ENCODE results near the gene MVD. TPM values are rescaled to one million over a fixed set of nuclear protein-coding genes. Genes with fewer than 3 reads are reported as not detected.

MVD gene
- total RNA-seq, 3 donors from 2014 or later: 17.4 to 21.3 (median 19.0) TPM

DNA sequence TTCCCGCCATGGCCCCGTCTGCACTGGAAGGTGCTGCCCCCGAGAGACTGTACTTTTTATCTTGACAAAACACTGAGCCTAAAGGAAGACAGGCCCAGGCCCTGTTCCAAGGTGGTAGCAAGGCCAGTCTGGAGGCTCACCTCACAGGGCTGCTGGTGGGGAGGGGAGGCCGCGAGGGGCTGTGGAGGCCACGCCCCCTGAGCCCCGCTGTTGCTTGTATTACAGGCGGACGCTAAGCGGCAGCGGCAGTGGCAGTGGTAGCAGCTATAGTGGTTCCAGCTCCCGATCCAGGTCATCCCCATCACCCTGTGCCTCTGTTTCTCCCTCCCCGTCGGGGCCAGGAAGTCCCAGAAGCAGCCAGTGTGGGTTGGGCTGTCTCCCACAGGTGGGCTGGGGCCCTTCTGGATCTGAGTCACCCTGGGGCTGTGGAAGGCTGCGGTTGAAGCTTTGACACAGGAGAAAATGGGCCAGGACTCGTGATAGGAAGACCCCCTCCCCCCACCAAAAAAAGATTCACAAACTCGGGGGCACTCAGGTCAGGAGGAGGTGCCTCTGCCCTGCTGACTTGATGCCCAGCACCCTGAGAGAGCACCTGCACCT is 37.8 kb downstream of the MVD start:
- Histone ChIP-seq H3K27ac (no peak overlapping the region), H3K4me3 (no peak overlapping the region), H3K36me3 (no peaks in the 10 kb centered on the region), H3K27me3 (no peaks in the 10 kb centered on the region), H3K9me3 (no peaks in the 10 kb centered on the region), H3K4me1 (no peaks in the 10 kb centered on the region)
- intact Hi-C loops (cut with DNase I; ENCODE audit: low total_unique reads): no loop called here
- DNase-seq (ENCODE audit: low spot score in 2 of 2): no peak
- TF ChIP-seq POLR2A (IDR thresholded peaks at IDR 0.05) (no peak), POLR2AphosphoS5 (IDR thresholded peaks at IDR 0.05) (no peak)
- TF ChIP-seq, protein P1, sequence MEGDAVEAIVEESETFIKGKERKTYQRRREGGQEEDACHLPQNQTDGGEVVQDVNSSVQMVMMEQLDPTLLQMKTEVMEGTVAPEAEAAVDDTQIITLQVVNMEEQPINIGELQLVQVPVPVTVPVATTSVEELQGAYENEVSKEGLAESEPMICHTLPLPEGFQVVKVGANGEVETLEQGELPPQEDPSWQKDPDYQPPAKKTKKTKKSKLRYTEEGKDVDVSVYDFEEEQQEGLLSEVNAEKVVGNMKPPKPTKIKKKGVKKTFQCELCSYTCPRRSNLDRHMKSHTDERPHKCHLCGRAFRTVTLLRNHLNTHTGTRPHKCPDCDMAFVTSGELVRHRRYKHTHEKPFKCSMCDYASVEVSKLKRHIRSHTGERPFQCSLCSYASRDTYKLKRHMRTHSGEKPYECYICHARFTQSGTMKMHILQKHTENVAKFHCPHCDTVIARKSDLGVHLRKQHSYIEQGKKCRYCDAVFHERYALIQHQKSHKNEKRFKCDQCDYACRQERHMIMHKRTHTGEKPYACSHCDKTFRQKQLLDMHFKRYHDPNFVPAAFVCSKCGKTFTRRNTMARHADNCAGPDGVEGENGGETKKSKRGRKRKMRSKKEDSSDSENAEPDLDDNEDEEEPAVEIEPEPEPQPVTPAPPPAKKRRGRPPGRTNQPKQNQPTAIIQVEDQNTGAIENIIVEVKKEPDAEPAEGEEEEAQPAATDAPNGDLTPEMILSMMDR (IDR thresholded peaks at IDR 0.05): no peak

DNA sequence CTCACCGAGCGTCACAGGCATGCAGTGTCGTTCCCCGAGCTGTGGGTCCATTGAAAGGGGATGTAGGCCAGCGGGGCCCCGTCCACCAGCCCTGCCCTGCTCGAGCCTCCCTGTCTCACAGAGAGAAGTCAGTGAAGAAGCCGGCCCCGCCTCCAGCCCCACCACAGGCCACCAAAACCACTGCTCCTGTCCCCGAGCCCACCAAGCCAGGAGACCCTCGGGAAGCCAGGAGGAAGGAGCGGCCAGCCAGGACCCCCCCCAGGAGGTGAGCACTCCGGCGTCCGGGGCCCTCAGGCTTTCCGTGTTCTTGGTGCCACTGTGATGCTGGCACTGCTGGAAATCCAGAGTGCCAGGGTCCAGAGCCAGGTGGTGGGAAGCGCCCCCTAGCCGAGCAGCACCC is 38.4 kb downstream of the MVD start:
- TF ChIP-seq POLR2A (IDR thresholded peaks at IDR 0.05): no peak
- TF ChIP-seq, protein P1 (IDR thresholded peaks at IDR 0.05): no peak
- TF ChIP-seq POLR2AphosphoS5 (IDR thresholded peaks at IDR 0.05): no peak
- Histone ChIP-seq H3K36me3 (no peaks in the 10 kb centered on the region), H3K27me3 (no peaks in the 10 kb centered on the region)

DNA sequence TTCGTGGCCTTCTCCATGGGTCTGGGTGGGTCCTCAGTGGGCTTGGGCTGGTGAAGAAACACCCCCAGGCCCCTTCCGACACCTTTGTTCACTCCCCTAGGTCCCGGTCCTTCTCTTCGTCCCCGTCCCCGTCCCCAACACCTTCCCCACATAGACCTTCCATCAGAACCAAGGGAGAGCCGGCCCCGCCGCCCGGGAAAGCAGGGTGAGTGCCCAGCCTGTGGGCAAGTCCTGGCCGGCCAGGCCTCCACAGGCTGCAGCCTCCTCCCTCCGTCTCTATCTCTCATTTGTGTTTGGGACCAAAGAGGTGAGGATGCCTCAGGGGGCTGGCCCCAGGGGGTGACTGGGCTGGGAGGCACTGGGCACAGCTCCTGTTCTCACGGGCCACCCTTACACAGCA is 39.0 kb downstream of the MVD start:
- no peak for DNase-seq (ENCODE audit: low spot score in 2 of 2)
- H3K4me3 ChIP-seq: no peak overlapping the region
- intact Hi-C loops (cut with DNase I; ENCODE audit: low total_unique reads): no loop called here
- no peaks in the 10 kb centered on the region for H3K9me3 ChIP-seq
- no peak overlapping the region for H3K27ac ChIP-seq
- H3K27me3 ChIP-seq: no peaks in the 10 kb centered on the region
- H3K4me1 ChIP-seq: no peaks in the 10 kb centered on the region
- TF ChIP-seq, protein P1 (IDR thresholded peaks at IDR 0.05): no peak
- TF ChIP-seq POLR2AphosphoS5 (IDR thresholded peaks at IDR 0.05): no peak
- TF ChIP-seq POLR2A (IDR thresholded peaks at IDR 0.05): no peak
- no peaks in the 10 kb centered on the region for H3K36me3 ChIP-seq

More for the DNA sequence above, 38.4 kb downstream of the MVD start:
- Histone ChIP-seq H3K4me1 (no peaks in the 10 kb centered on the region), H3K4me3 (no peak overlapping the region), H3K9me3 (no peaks in the 10 kb centered on the region), H3K27ac (no peak overlapping the region)
- no peak for DNase-seq (ENCODE audit: low spot score in 2 of 2)
- intact Hi-C loops (cut with DNase I; ENCODE audit: low total_unique reads): no loop called here

DNA sequence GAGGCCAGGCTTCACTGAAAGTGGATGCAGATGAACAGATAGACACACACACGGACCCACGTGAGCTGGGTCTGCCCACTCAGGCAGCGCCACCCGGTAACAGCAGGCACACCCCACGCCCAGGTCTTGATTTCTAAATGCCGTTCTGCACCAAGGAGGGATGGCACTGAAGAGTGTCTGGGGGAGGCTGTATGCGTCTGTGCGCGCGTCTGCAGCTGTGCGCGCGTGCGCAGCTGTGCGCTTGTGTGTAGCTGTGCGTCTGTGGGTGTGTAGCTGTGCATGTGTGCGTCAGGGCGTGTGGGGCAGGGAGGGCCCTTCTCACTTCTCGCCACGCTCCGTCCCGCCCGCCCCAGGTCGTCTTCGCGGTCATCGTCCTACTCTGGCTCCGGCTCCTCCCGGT is 40.0 kb downstream of the MVD start:
- Histone ChIP-seq H3K4me3 (no peak overlapping the region), H3K27me3 (no peaks in the 10 kb centered on the region), H3K9me3 (no peaks in the 10 kb centered on the region), H3K36me3 (no peaks in the 10 kb centered on the region), H3K4me1 (no peaks in the 10 kb centered on the region), H3K27ac (no peak overlapping the region)
- no peak for DNase-seq (ENCODE audit: low spot score in 2 of 2)
- intact Hi-C loops (cut with DNase I; ENCODE audit: low total_unique reads): no loop called here
- TF ChIP-seq POLR2A (IDR thresholded peaks at IDR 0.05) (no peak), POLR2AphosphoS5 (IDR thresholded peaks at IDR 0.05) (no peak)
- TF ChIP-seq, protein P1 (IDR thresholded peaks at IDR 0.05): no peak

DNA sequence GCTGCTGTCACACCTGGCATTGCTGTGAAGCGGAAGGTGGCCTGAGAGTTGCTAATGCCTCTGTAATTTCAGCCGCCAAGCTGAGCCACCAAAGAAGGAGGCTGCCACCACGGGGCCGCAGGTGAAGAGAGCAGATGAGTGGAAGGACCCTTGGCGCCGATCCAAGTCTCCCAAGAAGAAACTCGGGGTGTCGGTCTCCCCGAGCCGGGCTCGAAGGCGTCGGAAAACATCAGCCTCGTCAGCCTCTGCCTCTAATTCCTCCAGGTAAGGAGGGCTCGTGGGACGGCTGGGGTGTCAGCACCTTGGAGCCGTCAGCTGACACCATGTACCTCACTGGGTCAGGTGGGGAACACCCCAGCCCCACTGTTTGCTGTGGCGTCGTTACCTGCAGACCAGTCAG is 40.8 kb downstream of the MVD start:
- no peaks in the 10 kb centered on the region for H3K4me1 ChIP-seq
- H3K27me3 ChIP-seq: no peaks in the 10 kb centered on the region
- no peaks in the 10 kb centered on the region for H3K36me3 ChIP-seq
- H3K27ac ChIP-seq: no peak overlapping the region
- intact Hi-C loops (cut with DNase I; ENCODE audit: low total_unique reads): no loop called here
- H3K4me3 ChIP-seq: no peak overlapping the region
- TF ChIP-seq, protein P1 (IDR thresholded peaks at IDR 0.05): no peak
- TF ChIP-seq POLR2A (IDR thresholded peaks at IDR 0.05): no peak
- TF ChIP-seq POLR2AphosphoS5 (IDR thresholded peaks at IDR 0.05): no peak
- no peaks in the 10 kb centered on the region for H3K9me3 ChIP-seq
- no peak for DNase-seq (ENCODE audit: low spot score in 2 of 2)

Measured in breast epithelium (tissue), 4 donors.